IPS-18a (cell line): ENCODE results near the gene CDC42EP4.

ENCODE experiments used
- H3K27ac ChIP-seq: one replicate; pipeline ENCODE4 v1.5.1; 2013; ENCODE audit warnings: low read length
- H3K27me3 ChIP-seq: one replicate; pipeline ENCODE4 v1.6.1; 2013; ENCODE audit warnings: mild to moderate bottlenecking, low read length; ENCODE audit not compliant: control insufficient read depth, insufficient read depth
- H3K36me3 ChIP-seq: one replicate; pipeline ENCODE4 v1.6.1; 2013; ENCODE audit warnings: low read depth, low read length; ENCODE audit not compliant: control insufficient read depth
- H3K4me1 ChIP-seq: one replicate; pipeline ENCODE4 v1.6.1; 2013; ENCODE audit warnings: low read depth, low read length; ENCODE audit not compliant: control insufficient read depth
- H3K4me3 ChIP-seq: one replicate; pipeline ENCODE4 v1.5.1; 2013; ENCODE audit warnings: low read length
- H3K9ac ChIP-seq: one replicate; pipeline ENCODE4 v1.6.1; 2013; ENCODE audit warnings: mild to moderate bottlenecking, low read length, moderate library complexity
- H3K9me3 ChIP-seq: one replicate; pipeline ENCODE4 v1.6.1; 2013; ENCODE audit warnings: low read depth, low read length; ENCODE audit not compliant: control insufficient read depth

Gene CDC42EP4

GRCh38 chr17:73282629-73283028 is 29.2 kb downstream of the CDC42EP4 start:
- H3K9me3 ChIP-seq = no peaks in the 10 kb centered on the region
- H3K9ac ChIP-seq = no peak overlapping the region
- H3K4me3 ChIP-seq = no peak overlapping the region
- no peak overlapping the region for H3K27ac ChIP-seq
- H3K36me3 ChIP-seq = peaks cover 3% of the 10 kb centered on the region
- H3K4me1 ChIP-seq = peaks cover 11% of the 10 kb centered on the region
- H3K27me3 ChIP-seq = no peaks in the 10 kb centered on the region

- H3K9ac ChIP-seq = no peak overlapping the region
- no peak overlapping the region for H3K27ac ChIP-seq
- peaks cover 3% of the 10 kb centered on the region for H3K36me3 ChIP-seq
- no peaks in the 10 kb centered on the region for H3K27me3 ChIP-seq
- H3K4me3 ChIP-seq = no peak overlapping the region
- H3K4me1 ChIP-seq = peaks cover 11% of the 10 kb centered on the region
- H3K9me3 ChIP-seq = no peaks in the 10 kb centered on the region
Observed at GRCh38 chr17:73281928-73282327, 29.9 kb downstream of the CDC42EP4 start.

- no peaks in the 10 kb centered on the region for H3K27me3 ChIP-seq
- H3K9ac ChIP-seq = no peak overlapping the region
- no peak overlapping the region for H3K4me3 ChIP-seq
- H3K9me3 ChIP-seq = no peaks in the 10 kb centered on the region
- no peaks in the 10 kb centered on the region for H3K36me3 ChIP-seq
- no peak overlapping the region for H3K27ac ChIP-seq
- peaks cover 11% of the 10 kb centered on the region for H3K4me1 ChIP-seq
Observed at GRCh38 chr17:73280191-73280590, 31.6 kb downstream of the CDC42EP4 start.

- Histone ChIP-seq H3K4me1 (peaks cover 11% of the 10 kb centered on the region), H3K9me3 (no peaks in the 10 kb centered on the region), H3K4me3 (no peak overlapping the region), H3K36me3 (no peaks in the 10 kb centered on the region), H3K27ac (no peak overlapping the region), H3K9ac (no peak overlapping the region), H3K27me3 (no peaks in the 10 kb centered on the region)
Observed at GRCh38 chr17:73279704-73280103, 32.1 kb downstream of the CDC42EP4 start.

GRCh38 chr17:73278465-73279453 is 33.0 kb downstream of the CDC42EP4 start:
- Histone ChIP-seq H3K27ac (no peak overlapping the region), H3K36me3 (no peaks in the 10 kb centered on the region)

GRCh38 chr17:73278049-73278464 is 33.7 kb downstream of the CDC42EP4 start:
- Histone ChIP-seq H3K4me1 (no peaks in the 10 kb centered on the region), H3K9ac (no peak overlapping the region), H3K36me3 (no peaks in the 10 kb centered on the region)

More at GRCh38 chr17:73278465-73279453, 33.0 kb downstream of the CDC42EP4 start:
- Histone ChIP-seq H3K27me3 (no peaks in the 10 kb centered on the region), H3K4me1 (peaks cover 4% of the 10 kb centered on the region), H3K9me3 (no peaks in the 10 kb centered on the region), H3K9ac (no peak overlapping the region), H3K4me3 (no peak overlapping the region)

GRCh38 chr17:73274490-73274889 is 37.3 kb downstream of the CDC42EP4 start:
- Histone ChIP-seq H3K9me3 (no peaks in the 10 kb centered on the region), H3K27ac (no peak overlapping the region), H3K36me3 (no peaks in the 10 kb centered on the region), H3K9ac (no peak overlapping the region), H3K4me3 (no peak overlapping the region), H3K4me1 (no peaks in the 10 kb centered on the region), H3K27me3 (no peaks in the 10 kb centered on the region)

More at GRCh38 chr17:73278049-73278464, 33.7 kb downstream of the CDC42EP4 start:
- Histone ChIP-seq H3K27me3 (no peaks in the 10 kb centered on the region), H3K4me3 (no peak overlapping the region), H3K9me3 (no peaks in the 10 kb centered on the region), H3K27ac (no peak overlapping the region)

- Histone ChIP-seq H3K27ac (no peak overlapping the region), H3K9ac (no peak overlapping the region), H3K9me3 (no peaks in the 10 kb centered on the region), H3K4me1 (no peaks in the 10 kb centered on the region), H3K27me3 (no peaks in the 10 kb centered on the region), H3K36me3 (no peaks in the 10 kb centered on the region), H3K4me3 (no peak overlapping the region)
Observed at GRCh38 chr17:73272906-73273218, 38.9 kb downstream of the CDC42EP4 start.

GRCh38 chr17:73271072-73271471 is 40.7 kb downstream of the CDC42EP4 start:
- no peak overlapping the region for H3K9ac ChIP-seq
- H3K4me1 ChIP-seq = no peaks in the 10 kb centered on the region
- H3K4me3 ChIP-seq = no peak overlapping the region

GRCh38 chr17:73269791-73270190 is 42.0 kb downstream of the CDC42EP4 start:
- Histone ChIP-seq H3K9ac (no peak overlapping the region), H3K36me3 (no peaks in the 10 kb centered on the region), H3K27ac (no peak overlapping the region), H3K4me3 (no peak overlapping the region), H3K9me3 (no peaks in the 10 kb centered on the region), H3K4me1 (no peaks in the 10 kb centered on the region), H3K27me3 (no peaks in the 10 kb centered on the region)

More at GRCh38 chr17:73271072-73271471, 40.7 kb downstream of the CDC42EP4 start:
- Histone ChIP-seq H3K27ac (no peak overlapping the region), H3K27me3 (no peaks in the 10 kb centered on the region), H3K9me3 (no peaks in the 10 kb centered on the region), H3K36me3 (no peaks in the 10 kb centered on the region)

- Histone ChIP-seq H3K4me3 (no peak overlapping the region), H3K4me1 (no peaks in the 10 kb centered on the region), H3K27ac (no peak overlapping the region), H3K36me3 (no peaks in the 10 kb centered on the region), H3K9me3 (no peaks in the 10 kb centered on the region), H3K9ac (no peak overlapping the region), H3K27me3 (no peaks in the 10 kb centered on the region)
Observed at GRCh38 chr17:73269329-73269615, 42.5 kb downstream of the CDC42EP4 start.
